Amygdala (tissue), 56 donors: ENCODE results near the gene DHX35.
A peak's percentile ranks its signal among the peaks of the same experiment; 100 is the strongest.

ENCODE experiments used
- DNase-seq, 56 donors: peaks; one replicate each; lab custom pipeline; 2025; lab: John Stamatoyannopoulos, UW

DHX35 gene

DNA sequence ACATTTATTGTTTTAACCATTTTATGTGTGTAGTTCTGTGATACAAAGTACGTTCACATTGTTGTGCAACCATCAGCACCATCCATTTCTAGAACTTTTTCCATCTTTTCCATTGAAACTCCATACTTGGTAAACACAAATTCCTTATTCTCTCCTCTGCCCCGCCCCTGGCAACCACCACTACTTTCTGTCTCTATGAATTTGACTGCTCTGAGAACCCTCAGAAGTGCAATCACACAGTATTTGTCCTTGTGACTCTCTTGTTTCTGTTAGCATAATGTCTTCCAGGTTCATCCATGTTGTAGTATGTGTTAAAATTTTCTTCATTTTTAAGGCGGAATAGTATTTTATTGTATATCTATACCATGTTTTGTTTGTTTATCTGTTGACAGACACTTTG lies 56.9 kb downstream of the DHX35 start:
- no peak for DNase-seq

DNA sequence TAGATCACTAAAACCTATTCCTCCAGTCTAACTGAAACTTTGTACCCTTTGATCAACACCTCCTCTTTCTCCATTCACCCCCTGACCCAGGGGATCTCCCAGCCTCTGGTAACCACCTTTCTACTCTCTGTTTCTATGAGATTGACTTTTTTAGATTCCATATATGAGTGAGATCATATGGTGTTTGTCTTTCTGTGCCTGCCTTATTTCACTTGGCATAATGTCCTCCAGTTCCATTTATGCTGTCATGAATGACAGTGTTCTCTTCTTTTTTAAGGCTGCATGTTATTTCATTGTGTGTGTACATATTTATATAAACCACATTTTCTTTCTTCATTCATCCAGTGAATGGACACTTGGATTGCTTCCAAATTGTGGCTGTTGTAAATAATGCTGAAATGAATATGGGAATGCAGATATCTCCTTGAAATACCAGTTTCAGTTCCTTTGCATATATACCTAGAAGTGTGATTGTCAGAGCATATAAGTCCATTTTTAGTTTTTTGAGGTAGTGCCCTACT lies 57.7 kb downstream of the DHX35 start:
- DNase-seq: no peak

DNA sequence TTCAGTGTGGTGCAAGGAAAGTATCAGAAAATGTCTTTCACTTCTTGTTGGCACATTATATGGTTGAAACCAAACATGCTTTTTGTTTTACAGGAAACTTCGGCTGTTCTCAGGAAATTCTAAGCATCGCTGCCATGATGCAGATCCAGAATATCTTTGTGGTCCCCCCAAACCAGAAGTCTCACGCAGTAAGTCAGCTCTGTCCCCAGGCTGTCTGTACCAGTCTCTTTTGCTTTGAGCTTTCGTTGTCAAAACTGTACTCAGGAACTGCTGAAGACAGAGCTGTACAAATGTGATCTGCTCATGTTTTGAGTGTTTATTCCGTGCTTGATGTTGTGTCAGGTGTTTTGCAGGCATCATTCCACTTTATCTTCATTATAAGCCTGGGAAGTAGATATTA lies 59.6 kb downstream of the DHX35 start:
- no peak for DNase-seq

DNA sequence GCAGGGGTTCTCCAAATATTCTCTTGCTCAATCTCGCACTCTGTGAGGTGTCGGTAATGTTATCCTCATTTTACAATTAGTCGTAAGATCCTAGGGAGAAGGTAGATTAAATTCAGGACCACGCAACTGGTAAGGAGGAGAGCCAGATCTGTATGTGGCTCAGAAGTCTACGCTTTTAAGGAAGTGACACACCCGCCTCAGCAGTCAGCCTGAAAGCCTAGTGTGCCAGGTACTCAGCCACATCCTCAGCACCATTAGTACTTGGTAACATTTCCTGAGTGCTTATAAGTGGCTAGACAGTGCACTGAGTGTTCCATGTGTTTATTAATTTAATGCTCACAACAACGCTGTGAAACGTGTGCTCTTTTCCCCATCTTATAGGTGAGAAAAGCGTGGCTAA lies 63.7 kb downstream of the DHX35 start:
- no peak for DNase-seq

DNA sequence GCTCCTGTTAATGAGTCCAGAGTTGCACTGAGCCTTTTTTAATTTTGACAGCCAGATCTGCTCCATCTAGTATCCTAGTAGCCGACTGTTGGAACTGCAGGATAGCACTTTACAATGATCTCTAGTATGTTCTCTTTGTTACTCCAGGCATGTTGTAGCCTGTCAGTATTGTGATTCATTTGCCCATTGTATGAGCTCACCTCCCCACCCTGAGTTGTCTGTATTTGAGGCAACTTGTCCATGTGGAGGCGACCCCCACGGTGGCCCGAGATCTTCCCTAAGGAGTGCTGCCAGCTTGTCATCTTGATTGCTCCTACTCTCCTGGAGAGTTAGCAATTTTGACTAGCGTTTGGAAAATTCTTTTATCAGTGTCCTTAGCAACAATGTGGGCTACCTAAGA lies 67.2 kb downstream of the DHX35 start:
- no peak for DNase-seq

DNA sequence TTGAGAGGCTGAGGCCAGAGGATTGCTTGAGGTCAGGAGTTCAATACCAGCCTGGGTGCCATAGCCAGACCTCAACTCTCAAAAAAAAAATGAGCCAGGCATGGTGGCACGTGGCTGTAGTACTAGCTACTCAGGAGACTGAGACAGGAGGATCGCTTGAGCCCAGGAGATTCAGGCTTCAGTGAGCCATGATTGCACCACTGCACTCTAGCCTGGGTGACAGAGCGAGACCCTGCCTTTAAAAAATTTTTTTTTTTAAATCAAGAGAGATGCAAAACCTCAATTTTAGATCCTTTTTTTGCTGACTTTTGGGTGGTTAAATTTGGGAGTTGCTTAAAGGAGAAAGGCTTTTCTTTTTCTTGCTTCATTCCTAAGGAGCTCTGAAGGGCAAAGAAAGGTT lies 70.9 kb downstream of the DHX35 start:
- DNase-seq: no peak

DNA sequence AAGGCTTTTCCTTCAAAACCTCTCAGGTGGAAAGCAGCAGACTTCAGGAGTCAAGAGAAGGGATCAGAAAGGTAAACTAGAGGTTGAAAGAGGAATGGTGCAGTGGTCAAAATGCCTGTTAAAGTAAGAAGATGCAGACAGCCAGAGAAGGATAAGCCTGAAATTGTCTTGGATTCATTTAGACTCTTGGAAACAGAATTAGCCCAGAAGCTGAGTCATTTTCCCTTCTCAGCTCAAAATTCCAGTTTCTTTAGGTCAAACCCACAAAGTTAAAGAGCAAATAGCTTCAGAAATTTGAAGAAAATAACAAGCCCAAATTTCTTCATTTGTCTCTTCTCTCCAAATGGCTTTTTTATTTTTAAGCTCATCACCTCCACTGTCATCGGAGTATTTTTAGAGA lies 73.9 kb downstream of the DHX35 start:
- no peak for DNase-seq

DNA sequence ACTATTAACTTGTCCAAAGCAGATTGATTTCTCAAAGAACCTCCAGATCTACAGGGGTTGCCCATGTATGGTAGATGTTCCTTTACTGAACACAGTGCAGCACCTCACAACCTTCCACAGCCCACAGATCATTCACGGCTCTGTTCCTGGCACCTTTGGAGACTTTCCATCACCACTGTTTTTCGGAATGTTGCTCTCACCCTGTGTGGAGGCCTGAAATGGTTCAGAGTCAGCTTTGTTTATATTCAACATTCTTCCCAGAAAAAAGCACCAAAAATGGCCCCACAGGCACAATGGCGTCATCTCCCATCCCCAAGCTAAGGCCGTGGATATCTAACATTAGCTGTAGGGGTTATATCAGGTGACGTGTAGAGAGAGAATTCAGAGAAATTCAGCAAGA lies 74.7 kb downstream of the DHX35 start:
- DNase-seq: no peak

DNA sequence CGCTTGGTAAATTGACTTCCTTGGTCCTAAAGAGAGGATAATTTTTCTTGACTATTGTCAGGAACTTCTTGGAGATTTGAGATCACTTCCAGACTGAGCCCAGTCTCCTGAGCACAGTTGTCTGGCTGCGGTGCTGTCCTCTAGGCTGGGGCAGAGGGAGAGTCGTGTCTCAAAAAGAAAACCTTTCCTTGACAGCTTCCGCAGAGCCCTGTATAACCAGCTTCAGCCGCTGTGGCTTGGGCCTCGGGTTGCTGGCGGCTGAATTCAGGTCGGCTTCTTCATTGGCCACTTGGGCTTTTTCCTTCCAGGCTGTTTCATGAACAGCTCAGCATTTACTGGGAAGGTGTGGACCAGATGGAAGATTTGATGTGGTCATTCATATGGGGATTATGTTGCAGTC lies 75.9 kb downstream of the DHX35 start:
- no peak for DNase-seq

DNA sequence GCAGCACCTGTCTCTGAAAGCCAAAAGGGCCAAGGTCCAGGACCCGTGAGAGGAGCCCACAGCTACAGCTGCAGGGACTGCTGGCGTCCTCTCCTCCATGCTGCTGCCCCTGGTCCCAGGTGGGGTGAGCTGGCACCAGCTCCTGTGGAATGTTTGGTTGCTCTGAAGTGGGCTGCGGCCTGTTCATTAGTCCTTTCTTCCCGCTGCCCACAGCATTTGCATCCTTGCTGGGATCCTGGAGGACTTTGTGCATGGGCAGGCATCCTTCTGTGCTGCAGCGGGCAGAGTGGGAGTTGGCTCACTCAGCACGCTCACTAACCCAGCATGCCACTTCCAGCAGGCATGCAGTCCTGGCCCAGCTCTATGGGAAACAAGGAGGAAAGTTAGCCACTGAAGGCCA lies 76.4 kb downstream of the DHX35 start:
- DNase-seq: no peak

DNA sequence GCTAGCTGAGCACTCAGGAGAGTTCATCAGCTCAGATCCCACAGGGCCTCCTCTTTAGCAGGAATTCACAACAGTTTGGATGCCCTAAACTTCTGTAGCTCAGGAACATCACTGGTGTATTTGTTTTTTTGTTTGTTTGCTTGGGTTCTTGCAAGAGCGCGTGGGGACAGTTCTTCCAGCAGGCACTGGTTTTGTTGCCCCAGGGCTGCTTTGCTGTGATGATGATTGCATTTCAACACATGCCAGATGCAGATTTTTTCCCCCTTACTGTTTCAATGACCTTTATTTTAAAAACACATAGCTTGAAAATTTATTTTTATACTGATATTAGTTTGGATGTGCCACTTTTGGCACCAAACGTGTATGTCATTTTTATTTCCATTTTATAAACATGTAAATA lies 77.1 kb downstream of the DHX35 start:
- DNase-seq: no peak

DNA sequence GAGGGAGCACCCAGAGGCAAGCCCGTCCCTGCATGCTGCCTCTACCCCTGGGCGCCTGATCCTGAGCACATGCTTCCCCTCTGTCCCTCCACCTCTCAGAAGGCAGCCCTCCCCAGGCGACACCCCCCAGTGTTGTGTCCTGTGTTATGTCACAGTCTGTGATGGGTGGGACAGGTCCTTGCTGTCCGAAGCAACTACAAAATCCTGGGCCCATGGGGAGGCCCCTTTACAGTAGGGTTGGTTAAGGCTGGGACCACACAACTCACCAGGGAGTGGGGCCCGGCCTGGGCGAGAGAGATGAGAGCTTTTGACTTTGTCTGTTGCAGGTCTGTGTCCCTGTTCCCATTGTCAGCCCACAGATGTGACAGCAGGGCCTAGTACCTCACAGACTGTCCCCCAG lies 78.0 kb downstream of the DHX35 start:
- no peak for DNase-seq

DNA sequence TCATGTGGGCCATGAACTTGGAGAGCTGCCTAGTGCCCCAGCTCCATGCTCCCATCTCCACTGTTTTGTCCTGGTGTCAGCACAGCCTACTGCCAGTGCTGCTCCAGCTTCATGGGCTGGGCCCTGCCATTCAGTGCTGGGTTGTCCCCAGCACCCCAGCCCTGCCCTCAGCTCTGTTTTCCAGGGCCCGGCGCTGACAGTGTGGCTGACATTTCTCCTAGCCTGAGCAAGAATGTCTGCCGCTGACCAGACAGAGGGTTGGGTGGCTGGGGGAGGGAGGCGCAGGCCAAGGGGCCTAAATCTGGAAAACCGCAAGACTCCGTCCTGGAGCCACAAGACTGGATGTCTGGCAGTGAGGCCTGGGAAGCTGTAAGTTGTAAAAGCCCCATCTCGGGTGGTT lies 78.9 kb downstream of the DHX35 start:
- no peak for DNase-seq

DNA sequence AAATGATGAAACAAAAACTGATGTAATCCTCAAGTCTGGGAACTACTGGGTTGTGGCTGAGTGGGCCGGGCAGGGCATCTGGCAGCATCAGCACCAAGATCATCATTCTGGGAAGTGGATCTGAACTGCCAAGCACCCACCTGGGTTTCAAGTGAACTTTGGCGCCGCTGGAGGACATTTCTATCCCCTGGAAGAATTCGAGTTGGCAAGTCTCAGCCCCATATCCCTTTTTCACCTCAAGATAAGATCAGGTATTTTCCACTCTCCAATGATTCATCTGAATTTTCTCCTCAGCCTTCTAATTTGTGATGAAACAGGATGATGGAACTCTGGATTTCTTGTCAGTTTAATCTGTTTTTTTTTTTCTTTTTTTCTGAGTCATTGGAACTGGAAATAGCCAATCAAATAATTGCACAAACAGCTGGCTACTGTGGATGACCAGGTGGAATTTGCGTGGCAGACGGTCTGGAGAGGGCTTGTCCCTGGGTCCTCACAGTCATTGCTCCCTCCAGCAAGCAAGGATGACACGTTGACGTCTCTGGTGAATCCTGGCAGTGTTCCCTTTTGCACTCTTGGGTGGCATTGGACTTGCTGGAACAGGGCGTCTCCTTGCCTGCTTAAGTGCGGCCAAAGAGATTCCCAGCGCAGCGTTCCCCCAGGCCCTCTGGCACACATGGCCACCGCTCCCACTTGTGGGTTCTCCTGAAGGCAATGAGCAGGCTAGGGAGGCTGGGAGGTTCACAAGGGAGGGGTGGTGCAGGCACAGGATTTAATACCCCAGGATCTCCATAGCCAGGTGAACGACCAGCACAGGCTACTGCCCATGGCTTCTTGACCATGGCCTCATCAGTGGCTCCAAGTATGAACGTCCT lies 80.4 kb downstream of the DHX35 start:
- no peak for DNase-seq

DNA sequence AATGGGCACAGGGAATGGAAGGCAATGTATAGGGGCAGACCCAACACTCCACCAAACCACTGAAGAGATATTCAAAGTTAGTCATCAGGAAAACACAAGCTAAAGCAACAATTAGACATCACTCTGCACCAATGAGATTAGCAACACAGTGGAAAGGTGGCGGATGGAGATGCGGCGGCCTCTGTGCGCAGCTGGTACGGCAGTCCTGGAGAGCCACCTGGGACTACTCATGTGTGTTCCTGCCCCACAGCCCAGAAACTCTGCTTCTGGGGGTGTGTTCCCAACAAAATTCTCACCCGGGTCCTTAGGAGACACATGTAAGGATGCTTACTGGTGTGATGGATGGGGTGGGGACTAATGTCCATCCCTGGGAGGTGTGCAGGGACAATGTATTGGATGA lies 82.4 kb downstream of the DHX35 start:
- DNase-seq: no peak

DNA sequence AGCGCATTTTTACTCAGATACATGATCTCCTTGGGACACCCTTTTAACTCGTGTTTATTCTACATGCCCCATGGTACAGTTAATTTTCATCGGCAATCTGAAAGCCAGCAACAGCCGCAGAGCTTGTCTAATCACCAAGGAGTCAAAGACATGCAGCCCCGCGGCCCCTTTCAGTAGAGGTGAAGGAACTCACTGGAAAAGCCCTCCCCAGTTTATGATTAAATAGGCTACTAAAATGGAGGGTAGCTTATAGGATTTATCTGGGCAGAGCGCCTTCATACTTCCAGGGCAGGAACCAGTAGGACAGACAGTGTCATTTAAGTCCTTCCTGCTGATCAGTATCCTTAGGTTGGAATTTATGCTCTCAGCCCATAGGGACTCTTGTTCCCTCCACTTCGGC lies 83.5 kb downstream of the DHX35 start:
- no peak for DNase-seq

DNA sequence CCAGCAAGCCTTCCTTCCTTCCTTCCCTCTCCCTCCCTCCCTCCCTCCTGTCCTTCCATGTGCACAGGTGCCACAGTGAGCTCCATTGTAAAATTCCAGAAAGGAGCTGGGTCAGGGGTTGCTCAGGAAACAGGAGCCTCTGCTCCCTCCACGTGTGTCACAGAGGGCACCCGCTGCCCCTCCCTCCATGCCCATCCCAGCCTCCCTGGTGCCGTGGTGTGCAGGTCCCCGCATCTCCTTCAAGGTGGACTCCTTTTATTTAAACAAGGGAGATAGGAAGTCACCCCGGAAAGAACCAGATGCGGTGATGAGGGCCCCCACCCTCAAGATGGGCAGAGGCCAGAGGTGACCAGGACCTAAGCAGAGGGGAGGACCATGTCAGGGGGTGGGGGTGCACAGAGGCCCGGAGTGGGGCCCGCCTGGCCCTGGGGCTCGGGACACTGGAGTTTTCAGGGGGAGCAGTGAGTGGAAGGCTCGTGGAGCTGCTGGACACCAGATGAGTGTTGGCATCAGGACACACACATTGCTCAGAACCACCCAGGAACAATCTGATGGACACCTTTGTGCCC lies 85.4 kb downstream of the DHX35 start:
- DNase-seq: no peak

DNA sequence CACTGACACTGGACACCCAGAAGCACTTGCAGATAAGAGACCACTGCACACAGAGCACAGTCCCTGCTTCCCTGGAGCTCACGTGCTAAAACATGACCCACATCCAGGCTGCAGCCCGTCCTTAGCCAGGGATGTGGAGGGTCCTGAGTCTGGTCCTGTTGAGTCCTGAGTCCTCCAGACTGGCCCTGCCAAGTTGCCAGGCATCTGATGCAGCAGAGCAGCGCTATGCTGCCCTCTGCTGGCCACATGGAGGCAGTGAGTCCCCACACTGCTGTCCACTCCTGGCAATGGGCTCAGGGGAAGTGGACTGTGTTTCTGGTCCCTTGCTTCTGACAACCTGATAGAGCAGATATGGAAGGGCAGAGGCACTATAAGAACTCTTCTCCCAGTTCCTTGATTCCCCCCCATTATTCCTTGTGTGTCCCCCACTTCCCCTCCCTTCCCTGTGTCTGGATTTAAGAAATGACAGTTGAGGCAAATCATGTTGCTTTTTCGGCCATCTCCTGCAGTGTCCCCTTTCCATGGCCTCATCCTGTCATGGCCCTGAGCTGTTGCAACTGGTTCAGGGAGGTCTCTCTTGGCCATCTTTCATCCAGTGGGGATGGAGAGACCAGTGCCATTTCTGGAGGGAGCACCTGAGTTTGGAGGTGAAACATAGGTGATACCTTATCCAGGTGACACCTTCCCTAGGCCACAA lies 86.0 kb downstream of the DHX35 start:
- peak in 54 of 56 donors; percentile 7 to 88 (median 48) for DNase-seq

DNA sequence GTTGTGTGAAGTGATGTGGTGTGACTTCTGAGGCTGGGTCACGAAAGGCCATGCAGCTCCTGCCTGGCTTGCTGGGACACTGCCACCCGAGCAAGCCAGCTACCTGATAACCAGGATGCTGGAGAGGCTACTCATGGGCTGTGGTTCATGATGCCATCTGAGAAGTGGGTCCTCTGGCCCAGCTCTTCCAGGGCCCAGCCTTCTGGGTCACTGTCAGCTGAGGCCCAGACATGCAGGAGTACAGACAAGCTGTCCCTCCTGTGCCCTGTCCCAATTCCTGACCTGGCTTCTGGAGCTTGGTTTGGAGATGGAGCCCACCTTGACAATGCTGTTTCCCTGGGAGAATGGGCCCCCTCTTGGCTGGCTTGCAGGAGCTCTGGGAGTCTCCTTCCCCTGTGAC lies 87.0 kb downstream of the DHX35 start:
- DNase-seq: no peak

DNA sequence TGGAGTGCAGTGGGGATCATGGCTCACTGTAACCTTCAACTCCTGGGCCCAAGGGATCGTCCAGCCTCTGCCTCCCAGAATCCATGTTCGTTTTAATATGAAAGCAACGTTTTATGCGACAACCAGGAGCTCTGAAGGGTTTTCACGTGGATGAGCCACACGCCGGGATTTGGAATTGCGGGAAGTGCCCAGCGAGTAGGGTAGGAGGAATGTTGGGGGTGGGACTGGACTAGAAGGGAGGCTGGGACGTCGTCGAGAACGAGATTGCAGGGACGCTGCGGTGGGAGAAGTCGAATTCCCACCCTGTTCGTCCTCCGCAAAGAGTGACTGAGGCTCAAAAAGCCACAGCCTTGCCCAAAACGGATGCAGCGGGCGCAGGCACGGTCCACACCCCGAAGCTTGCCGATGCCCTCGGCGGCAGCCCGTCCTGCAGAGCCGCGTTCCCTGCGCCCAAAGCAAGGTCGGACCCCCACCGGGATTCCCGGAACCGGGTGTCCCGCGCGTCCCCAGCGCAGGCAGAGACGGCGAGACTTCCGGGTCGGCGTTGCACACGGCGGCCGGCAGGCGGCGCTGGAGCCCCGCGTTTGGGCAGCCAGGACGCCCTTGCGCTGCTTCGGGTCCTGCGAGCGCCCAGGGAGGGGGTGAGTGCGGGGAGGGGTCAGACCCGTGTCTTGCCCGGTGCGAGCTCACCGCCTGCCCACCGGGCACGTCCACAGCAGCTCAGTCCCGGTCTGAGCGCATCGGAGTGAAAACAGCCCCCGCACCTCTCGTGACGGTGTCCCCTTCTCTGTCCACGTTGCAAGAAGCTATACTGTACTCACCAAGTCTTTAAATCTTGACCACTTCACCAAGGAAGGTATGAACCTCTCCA lies 87.8 kb downstream of the DHX35 start:
- peak in 52 of 56 donors; percentile 17 to 81 (median 55) for DNase-seq

DNA sequence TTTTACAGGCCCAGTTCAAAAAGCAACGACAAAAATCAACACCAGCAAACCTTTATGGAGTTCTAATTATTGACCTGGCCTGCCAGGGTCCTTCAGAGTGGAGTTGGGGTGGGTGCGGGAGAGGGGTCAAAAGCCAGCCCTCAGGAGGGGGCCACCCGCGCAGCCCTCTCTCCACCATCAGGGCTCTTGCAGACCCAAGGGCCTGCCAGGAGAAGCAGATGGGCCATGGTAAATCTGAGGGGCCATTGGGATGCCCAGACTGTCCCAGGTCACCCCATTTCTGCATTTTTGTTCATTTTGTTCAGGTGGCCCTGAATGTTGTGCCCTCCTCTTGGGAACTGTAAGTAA lies 88.4 kb downstream of the DHX35 start:
- DNase-seq: no peak
